ENCODE results near the gene SAFB.

The SAFB gene

DNA sequence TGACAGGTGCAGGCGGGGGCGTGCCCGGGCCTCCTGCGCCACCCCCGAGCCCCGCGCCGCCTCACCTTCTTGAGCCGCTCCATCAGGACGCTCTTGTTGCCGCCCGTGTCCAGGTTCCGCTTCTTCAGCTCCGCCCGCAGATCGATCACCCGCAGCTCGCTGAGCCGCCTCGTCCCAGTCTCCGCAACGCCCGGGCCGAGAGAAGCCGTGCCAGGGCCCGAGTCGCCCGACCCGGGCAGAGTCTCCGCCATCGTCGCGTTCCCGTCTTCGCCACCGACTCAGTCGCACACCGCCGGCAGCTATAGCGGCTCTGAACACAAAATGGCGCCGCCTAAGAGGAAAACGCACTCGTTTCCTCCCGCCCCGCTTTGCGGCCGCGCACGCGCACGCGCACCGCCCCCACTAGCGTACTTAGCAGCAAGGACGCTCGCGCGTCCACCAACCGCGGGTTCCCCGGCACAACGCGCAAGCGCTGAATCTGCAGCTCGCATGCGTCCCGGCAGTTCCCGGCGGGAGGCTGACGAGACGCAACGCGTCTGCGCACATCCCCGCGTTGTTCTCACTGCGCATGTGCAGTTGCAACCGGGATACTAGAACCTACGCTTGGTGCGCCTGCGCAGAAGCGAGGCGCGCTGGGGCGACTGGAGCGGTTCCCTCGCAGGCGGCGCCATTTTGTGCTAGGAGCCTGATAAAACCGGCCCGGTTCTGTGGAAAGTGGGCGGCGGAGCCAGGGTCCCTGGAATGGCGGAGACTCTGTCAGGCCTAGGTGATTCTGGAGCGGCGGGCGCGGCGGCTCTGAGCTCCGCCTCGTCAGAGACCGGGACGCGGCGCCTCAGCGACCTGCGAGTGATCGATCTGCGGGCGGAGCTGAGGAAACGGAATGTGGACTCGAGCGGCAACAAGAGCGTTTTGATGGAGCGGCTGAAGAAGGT, at the start of gene SAFB, which contains the start of gene SAFB2:
SAFB (plus strand) TSS at position 619 of the 932 bp plus-strand sequence; CDS start at position 742, 123 bp downstream.
SAFB2 (minus strand) TSS at position 312 of the 932 bp plus-strand sequence; CDS start at position 251, 61 bp downstream.
- Histone ChIP-seq H2AFZ (ENCODE audit: low read depth, low read length) (peak within 1 kb of the TSS; percentile 87), H3K4me3 (ENCODE audit: low read depth in 1 of 2, low read length in 2 of 2) (peak within 1 kb of the TSS; percentile 83 to 95), H3K9me3 (ENCODE audit: insufficient read depth, low read length, severe bottlenecking) (no peaks in the 10 kb centered on the region), H3K36me3 (ENCODE audit: insufficient read depth, low read length) (peaks cover 76% of the 10 kb centered on the region), H3K4me1 (ENCODE audit: insufficient read depth, low read length) (peaks cover 72% of the 10 kb centered on the region), H3K27ac (ENCODE audit: low read length) (peak within 1 kb of the TSS; percentile 93), H3K9ac (ENCODE audit: low read depth, low read length) (peak within 1 kb of the TSS; percentile 92), H3K79me2 (ENCODE audit: insufficient read depth, low read length) (peaks cover 97% of the 10 kb centered on the region), H4K20me1 (ENCODE audit: insufficient read depth, low read length) (peaks cover 65% of the 10 kb centered on the region), H3K4me2 (ENCODE audit: insufficient read depth, low read length) (peak within 1 kb of the TSS; percentile 96), H3K27me3 (ENCODE audit: insufficient read depth, low read length, poor library complexity) (no peaks in the 10 kb centered on the region)
- TF ChIP-seq EZH2 (IDR thresholded peaks at IDR 0.05; ENCODE audit: borderline replicate concordance, low read depth, low read length, severe bottlenecking) = no peak
- TF ChIP-seq, protein P1, sequence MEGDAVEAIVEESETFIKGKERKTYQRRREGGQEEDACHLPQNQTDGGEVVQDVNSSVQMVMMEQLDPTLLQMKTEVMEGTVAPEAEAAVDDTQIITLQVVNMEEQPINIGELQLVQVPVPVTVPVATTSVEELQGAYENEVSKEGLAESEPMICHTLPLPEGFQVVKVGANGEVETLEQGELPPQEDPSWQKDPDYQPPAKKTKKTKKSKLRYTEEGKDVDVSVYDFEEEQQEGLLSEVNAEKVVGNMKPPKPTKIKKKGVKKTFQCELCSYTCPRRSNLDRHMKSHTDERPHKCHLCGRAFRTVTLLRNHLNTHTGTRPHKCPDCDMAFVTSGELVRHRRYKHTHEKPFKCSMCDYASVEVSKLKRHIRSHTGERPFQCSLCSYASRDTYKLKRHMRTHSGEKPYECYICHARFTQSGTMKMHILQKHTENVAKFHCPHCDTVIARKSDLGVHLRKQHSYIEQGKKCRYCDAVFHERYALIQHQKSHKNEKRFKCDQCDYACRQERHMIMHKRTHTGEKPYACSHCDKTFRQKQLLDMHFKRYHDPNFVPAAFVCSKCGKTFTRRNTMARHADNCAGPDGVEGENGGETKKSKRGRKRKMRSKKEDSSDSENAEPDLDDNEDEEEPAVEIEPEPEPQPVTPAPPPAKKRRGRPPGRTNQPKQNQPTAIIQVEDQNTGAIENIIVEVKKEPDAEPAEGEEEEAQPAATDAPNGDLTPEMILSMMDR (IDR thresholded peaks at IDR 0.05; ENCODE audit: borderline replicate concordance, extremely low read depth, low read length, poor library complexity, severe bottlenecking) = peak; percentile 0
- DNase-seq = peak; percentile 100
- ATAC-seq (ENCODE audit: insufficient read depth, low read depth) = peak; percentile 89

- H4K20me1 ChIP-seq (ENCODE audit: insufficient read depth, low read length) = peaks cover 6% of the 10 kb centered on the region; the same call in 1 of the 2 replicates
- peaks cover 8% of the 10 kb centered on the region for H3K4me1 ChIP-seq (ENCODE audit: insufficient read depth, low read length)
- H3K4me2 ChIP-seq (ENCODE audit: insufficient read depth, low read length) = no peak overlapping the region
- no peaks in the 10 kb centered on the region for H3K27me3 ChIP-seq (ENCODE audit: insufficient read depth, low read length, poor library complexity)
- no peak overlapping the region for H2AFZ ChIP-seq (ENCODE audit: low read depth, low read length)
- DNase-seq (no peak), ATAC-seq (ENCODE audit: insufficient read depth, low read depth) (no peak)
- no peak overlapping the region for H3K9ac ChIP-seq (ENCODE audit: low read depth, low read length)
- no peaks in the 10 kb centered on the region for H3K79me2 ChIP-seq (ENCODE audit: insufficient read depth, low read length)
- no peak overlapping the region for H3K4me3 ChIP-seq (ENCODE audit: low read depth in 1 of 2, low read length in 2 of 2)
- TF ChIP-seq EZH2 (IDR thresholded peaks at IDR 0.05; ENCODE audit: borderline replicate concordance, low read depth, low read length, severe bottlenecking) = no peak
- TF ChIP-seq, protein P1 (IDR thresholded peaks at IDR 0.05; ENCODE audit: borderline replicate concordance, extremely low read depth, low read length, poor library complexity, severe bottlenecking) = no peak
- no peak overlapping the region for H3K27ac ChIP-seq (ENCODE audit: low read length)
- no peaks in the 10 kb centered on the region for H3K36me3 ChIP-seq (ENCODE audit: insufficient read depth, low read length)
- no peaks in the 10 kb centered on the region for H3K9me3 ChIP-seq (ENCODE audit: insufficient read depth, low read length, severe bottlenecking)
Observed at GRCh38 chr19:5575590-5575989, 47.3 kb upstream of the SAFB start.

- peak; percentile 79 for DNase-seq
- no peak overlapping the region for H3K4me3 ChIP-seq (ENCODE audit: low read depth in 1 of 2, low read length in 2 of 2)
- H2AFZ ChIP-seq (ENCODE audit: low read depth, low read length) = peak overlapping the region; percentile 38; the same call in 1 of the 2 replicates
Observed at GRCh38 chr19:5578097-5578846, 44.6 kb upstream of the SAFB start.

More at GRCh38 chr19:5578097-5578846, 44.6 kb upstream of the SAFB start:
- peak; percentile 95 for ATAC-seq (ENCODE audit: insufficient read depth, low read depth)
- H4K20me1 ChIP-seq (ENCODE audit: insufficient read depth, low read length) = peaks cover 6% of the 10 kb centered on the region; the same call in 1 of the 2 replicates
- H3K4me2 ChIP-seq (ENCODE audit: insufficient read depth, low read length) = peak overlapping the region; percentile 55
- H3K9me3 ChIP-seq (ENCODE audit: insufficient read depth, low read length, severe bottlenecking) = no peaks in the 10 kb centered on the region
- H3K9ac ChIP-seq (ENCODE audit: low read depth, low read length) = peak overlapping the region; percentile 16; the same call in 1 of the 2 replicates
- H3K27ac ChIP-seq (ENCODE audit: low read length) = no peak overlapping the region
- peaks cover 13% of the 10 kb centered on the region for H3K36me3 ChIP-seq (ENCODE audit: insufficient read depth, low read length)
- H3K4me1 ChIP-seq (ENCODE audit: insufficient read depth, low read length) = peaks cover 8% of the 10 kb centered on the region
- H3K79me2 ChIP-seq (ENCODE audit: insufficient read depth, low read length) = no peaks in the 10 kb centered on the region
- H3K27me3 ChIP-seq (ENCODE audit: insufficient read depth, low read length, poor library complexity) = no peaks in the 10 kb centered on the region
- TF ChIP-seq, protein P1 (IDR thresholded peaks at IDR 0.05; ENCODE audit: borderline replicate concordance, extremely low read depth, low read length, poor library complexity, severe bottlenecking) = peak; percentile 97
- no peak for TF ChIP-seq EZH2 (IDR thresholded peaks at IDR 0.05; ENCODE audit: borderline replicate concordance, low read depth, low read length, severe bottlenecking)

All from DND-41 (cell line).